GM12891 (cell line): ENCODE measurements around the gene PTGES3.
"Not testable (repeated sequence)": the region's sequence is repeated elsewhere in the genome, so short reads cannot be mapped to it uniquely, and the experiment has no call there.

Source experiments
- DNase-seq: peaks from one replicate; pipeline ENCODE4 v3.0.0; 2011; ENCODE audit warnings: low spot score; ENCODE audit not compliant: insufficient read length
- FAIRE-seq: peaks from 2 replicates; lab custom pipeline; 2011; peaks lifted over from hg19 to GRCh38; lab: Jason Lieb, UNC
- PAX5 ChIP-seq: IDR thresholded peaks from 2 replicates; pipeline ENCODE4 v1.6.1; 2011; ENCODE audit warnings: low read length, moderate library complexity, mild to moderate bottlenecking; ENCODE audit not compliant: insufficient read depth, severe bottlenecking
- POLR2A ChIP-seq: IDR thresholded peaks from 2 replicates; pipeline ENCODE4 v1.6.1; 2011; ENCODE audit warnings: low read depth, low read length, control low read depth
- POLR2AphosphoS5 ChIP-seq: IDR thresholded peaks from 2 replicates; pipeline ENCODE4 v1.6.1; 2011; ENCODE audit warnings: low read depth, low read length, control low read depth
- POU2F2 ChIP-seq: IDR thresholded peaks from 2 replicates; pipeline ENCODE4 v1.6.1; 2011; ENCODE audit warnings: low read depth, mild to moderate bottlenecking, control low read depth, low read length, moderate library complexity
- SPI1 ChIP-seq: IDR thresholded peaks from 2 replicates; pipeline ENCODE4 v1.6.1; 2011; ENCODE audit warnings: low read depth, low read length, control low read depth
- TAF1 ChIP-seq: IDR thresholded peaks from 2 replicates; pipeline ENCODE4 v1.6.1; 2011; ENCODE audit warnings: low read depth, low read length, control low read depth

PTGES3 gene

DNA sequence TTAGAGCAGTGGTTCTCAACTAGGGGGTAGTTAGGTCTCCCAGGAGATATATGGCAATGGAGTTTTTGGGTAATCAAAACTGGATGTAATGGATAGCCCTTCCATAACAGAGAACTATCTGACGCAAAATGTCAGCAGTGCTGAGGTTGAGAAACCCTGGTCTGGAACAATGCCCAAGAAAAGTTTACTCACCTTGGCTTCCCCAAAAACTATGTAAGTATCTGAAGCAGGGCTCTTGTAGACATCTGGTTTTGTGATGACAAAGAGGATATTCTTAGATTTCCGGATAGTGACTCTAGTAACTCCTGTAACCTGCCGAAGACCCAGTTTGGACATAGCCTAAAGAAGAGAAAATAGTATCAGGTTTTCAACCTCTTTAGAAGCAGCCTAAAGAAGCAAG, 25.3 kb upstream of the PTGES3 start:
- TF ChIP-seq TAF1 (no peak), PAX5 (no peak), POLR2A (0 out of 2 replicates have a peak, but pooled peaks have one; percentile 10)
- no peak for FAIRE-seq
- no peak for DNase-seq

DNA sequence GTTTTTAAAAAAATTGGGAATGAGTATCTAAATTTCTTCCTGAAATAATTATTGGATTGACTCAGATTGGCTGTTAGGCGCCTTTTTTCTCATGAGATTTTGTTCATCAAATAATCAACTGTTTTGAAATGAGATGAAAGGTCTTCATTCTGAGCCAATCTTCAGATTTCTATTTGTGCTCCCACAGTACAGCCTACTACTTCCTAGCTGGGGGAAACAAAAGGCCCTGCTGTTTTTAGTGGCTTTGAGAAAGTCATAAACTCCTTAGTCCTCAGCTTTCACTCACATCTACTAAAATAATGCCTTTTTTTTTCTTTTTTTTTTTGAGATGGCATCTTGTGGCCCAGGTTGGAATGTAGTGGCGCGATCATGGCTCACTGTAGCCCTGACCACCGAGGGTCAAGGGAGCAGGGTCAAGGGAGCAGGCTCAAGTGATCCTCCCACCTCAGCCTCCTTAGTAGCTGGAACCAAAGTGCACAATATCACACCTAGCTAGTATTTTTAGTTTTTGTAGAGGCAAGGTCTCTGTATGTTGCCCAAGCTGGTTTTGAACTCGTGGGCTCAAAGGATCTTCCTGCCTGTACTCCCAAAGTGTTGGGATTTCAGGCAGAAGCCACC, 21.8 kb upstream of the PTGES3 start:
- TF ChIP-seq POLR2A (no peak), PAX5 (no peak), POLR2AphosphoS5 (no peak), SPI1 (no peak), TAF1 (no peak), POU2F2 (no peak)
- no peak for FAIRE-seq

DNA sequence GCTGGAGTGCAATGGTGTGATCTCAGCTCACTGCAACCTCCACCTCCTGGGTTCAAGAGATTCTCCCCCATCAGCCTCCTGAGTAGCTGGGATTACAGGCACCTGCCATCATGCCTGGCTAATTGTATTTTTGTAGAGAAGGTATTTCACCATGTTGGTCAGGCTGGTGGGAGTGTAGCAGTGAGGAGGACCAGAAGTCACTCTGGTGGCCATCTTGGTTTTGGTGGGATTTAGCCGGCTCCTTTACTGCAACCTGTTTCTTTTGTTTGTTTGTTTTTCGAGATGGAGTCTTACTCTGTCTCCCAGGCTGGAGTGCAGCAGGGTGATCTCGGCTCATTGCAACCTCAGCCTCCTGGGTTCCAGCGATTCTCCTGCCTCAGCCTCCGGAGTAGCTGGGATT, 16.4 kb upstream of the PTGES3 start:
- FAIRE-seq, DNase-seq: not testable (repeated sequence)

More for the DNA sequence above, 21.8 kb upstream of the PTGES3 start:
- no peak for DNase-seq

DNA sequence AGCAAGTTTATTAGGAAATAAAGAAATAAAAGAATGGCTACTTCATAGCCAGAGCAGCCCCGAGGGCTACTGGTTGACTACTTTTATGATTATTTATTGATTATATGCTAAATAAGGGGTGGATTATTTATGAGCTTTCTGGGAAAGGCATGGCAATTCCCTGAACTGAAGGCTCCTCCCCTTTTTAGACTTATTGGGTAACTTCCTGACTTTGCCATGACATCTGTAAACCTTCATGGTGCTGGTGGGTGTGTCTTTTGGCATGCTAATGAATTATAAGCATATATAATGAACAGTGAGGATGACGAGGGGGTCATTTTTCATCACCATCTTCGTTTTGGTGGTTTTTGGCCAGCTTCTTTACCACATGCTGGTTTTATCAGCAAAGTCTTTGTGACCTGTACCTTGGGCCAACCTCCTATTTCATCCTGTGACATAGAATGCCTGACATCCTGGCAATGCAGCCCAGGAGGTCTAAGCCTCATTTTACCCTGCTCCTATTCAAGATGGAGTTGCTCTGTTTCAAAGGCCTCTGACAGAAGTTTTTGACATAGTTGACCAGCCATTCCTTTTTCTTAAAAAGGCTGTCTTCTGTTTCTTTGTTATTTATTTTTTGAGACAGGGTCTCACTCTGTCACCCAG, 11.1 kb upstream of the PTGES3 start:
- TF ChIP-seq SPI1 (no peak), TAF1 (no peak), POLR2A (no peak), PAX5 (no peak), POU2F2 (no peak), POLR2AphosphoS5 (no peak)
- no peak for DNase-seq
- FAIRE-seq = no peak

DNA sequence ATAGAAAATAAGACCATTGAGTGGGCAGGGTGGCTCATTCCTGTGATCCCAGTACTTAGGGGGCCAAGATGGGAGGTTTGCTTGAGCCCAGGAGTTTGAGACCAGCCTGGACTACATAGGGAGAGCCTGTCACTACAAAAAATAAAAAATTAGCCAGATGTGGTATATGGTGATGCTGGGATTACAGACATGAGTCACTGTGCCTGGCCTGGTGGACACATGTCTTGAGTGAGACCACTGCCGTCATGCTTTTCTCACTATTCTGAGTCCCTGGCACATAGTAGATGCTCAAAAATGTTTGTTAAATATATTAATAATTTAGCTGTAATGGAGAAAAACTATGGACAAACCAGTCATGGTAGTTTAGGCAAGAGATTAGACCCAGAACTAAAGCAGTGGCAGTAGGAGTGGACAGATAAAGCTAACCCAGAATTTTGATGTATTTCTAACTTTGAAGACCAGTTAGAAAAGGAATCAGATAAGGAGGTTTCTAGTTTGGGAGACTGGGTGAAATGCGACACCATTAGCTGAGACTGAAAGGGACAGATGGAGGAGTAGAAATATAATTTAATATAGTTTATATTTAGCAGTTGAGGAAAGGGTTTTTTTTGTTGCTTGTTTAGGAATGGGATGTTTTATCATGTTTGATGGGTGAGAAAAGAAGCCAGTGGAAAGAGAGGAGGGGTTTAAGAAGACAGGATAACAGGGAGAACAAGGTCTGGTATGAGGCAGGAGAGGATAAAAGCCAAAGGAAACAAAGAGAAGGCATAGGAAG, 7.4 kb upstream of the PTGES3 start:
- no peak for TF ChIP-seq PAX5
- TF ChIP-seq POLR2AphosphoS5 = no peak
- TF ChIP-seq TAF1 = no peak
- TF ChIP-seq SPI1 = no peak
- no peak for TF ChIP-seq POU2F2
- TF ChIP-seq POLR2A = no peak
- FAIRE-seq (no peak), DNase-seq (no peak)

DNA sequence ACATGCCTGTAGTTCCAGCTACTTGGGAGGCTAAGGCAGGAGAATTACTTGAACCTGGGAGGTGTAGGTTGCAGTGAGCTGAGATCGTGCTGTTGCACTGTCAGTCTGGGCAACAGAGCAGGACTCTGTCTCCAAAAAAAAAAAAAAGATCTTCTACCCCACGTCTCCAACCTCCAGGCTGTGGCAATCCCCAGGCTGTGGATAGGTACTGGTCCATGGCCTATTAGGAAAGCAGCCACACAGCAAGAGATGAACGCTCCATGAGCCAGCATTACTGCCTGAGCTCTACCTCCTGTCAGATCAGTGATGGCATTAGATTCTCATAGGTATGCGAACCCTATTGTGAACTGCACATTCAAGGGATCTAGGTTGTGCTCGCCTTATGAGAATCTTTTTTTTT, 6.1 kb upstream of the PTGES3 start:
- FAIRE-seq = no peak

DNA sequence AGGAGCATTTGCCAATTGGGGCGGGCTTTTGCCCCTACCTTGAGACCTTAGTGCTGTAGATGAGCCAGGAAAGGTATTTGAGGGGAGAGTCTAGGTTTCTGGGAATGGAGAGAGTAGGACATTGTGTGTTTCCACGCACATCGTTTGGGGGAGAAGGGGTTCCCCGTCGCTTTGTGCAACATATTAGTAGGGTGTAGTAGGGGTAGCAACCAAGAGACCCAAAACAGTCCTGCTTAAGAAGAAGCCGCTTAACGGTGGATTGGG, 694 bp upstream of the PTGES3 start:
- FAIRE-seq (no peak), DNase-seq (peak; percentile 47)
- TF ChIP-seq TAF1 = no peak

More for the DNA sequence above, 6.1 kb upstream of the PTGES3 start:
- no peak for DNase-seq
- no peak for TF ChIP-seq PAX5
- no peak for TF ChIP-seq POLR2AphosphoS5
- no peak for TF ChIP-seq TAF1
- no peak for TF ChIP-seq POLR2A
- TF ChIP-seq SPI1 = no peak
- no peak for TF ChIP-seq POU2F2

DNA sequence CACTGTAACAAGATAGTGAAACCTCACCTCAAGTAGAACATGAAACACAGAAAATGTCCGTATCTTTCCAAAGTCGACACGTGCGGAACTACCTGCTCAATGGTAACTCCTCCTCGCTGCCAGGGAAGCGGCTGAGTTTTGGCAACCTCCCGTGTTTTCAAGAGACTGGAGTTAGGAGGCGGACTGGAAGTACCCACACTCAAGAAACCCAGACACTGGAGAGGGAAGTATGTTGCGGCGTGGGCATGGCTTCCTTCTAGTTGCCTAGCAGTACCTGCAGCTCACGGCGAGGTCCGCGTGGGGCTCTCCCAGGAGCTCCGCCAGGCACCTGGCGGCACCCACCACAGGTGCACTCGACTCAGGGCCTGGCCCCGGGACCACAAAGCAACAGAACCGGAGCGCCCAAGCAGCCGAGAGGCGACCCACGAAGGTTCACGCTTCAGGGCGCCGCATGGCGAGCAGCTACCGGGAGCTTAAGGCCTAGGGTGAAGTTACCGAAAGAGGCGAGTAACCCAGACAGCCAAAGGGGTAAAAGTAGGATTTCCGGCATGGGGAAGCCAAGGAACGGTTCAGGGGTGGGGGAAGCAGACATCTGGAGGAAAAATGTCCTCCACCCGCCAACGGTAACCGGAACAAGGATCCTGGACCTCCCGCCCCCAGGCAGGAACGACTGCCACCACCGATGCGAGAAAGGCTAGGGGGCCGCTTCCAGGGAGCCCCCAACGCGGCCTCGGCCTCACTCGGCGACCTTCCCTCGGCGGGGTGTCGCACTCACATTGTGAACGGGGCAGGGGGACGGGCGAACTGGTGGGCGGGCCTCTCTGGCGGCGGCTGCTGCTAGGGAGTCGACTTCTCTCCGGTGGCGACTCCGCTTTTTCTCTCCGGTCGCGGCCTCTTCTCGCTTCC, 608 bp downstream of the PTGES3 start:
- no peak for DNase-seq
- peak; percentile 68 for FAIRE-seq
- TF ChIP-seq POLR2AphosphoS5 = peak; percentile 68; the same call in 1 of the 2 replicates
- no peak for TF ChIP-seq PAX5
- TF ChIP-seq TAF1 = no peak
- TF ChIP-seq POU2F2 = no peak
- TF ChIP-seq SPI1 = no peak
- TF ChIP-seq POLR2A = peak; percentile 72; the same call in 1 of the 2 replicates

DNA sequence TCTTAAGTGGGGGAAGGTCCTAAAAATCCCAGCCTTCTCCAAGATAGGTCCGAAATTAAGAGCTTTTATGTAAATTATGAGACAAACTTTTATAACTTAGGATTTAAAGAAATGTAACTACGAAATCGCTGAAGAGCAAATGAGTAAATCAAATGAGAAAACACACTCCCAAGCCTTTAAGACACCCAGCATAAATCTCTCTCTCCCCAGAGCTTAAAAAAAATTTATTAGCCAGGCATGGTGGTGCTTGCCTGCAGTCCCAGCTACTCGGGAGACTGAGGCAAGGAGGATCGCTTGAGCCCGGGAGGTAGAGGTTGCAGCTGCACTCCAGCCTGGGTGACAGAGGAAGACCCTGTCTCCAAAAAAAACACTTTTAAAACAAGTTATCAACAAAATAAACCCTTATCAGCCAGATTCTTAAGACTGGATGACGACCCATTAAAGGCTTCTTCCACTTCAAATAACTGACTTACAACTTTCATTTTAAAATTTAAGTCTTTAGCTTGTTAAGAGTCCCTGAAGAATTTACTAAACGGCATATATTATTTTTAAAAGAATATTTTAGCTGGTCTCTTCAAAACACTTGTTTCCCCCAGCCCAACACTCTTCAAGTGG, 3.2 kb downstream of the PTGES3 start:
- DNase-seq = no peak
- TF ChIP-seq POLR2AphosphoS5 (no peak), POLR2A (no peak), SPI1 (no peak), POU2F2 (no peak), PAX5 (no peak), TAF1 (no peak)
- no peak for FAIRE-seq
